Ovary (tissue), 10 donors: Measurements from ENCODE around the gene PTGES2. TPM values are rescaled to one million over a fixed set of nuclear protein-coding genes. Genes with fewer than 3 reads are reported as not detected.

ENCODE experiments used
- DNase-seq, 5 donors: peaks; one replicate each; pipeline ENCODE4 v3.0.0-alpha.2; 2019 to 2020
- H3K27ac ChIP-seq, 2 donors: fragments of 200-600 bp; one replicate each; pipeline versions ENCODE4 v1.5.1 to v1.8.0; 2019 to 2022
- H3K27me3 ChIP-seq: fragments of 200-600 bp; one replicate; pipeline ENCODE4 v1.8.0; 2022
- H3K36me3 ChIP-seq: fragments of 200-600 bp; sonication (generic); one replicate; pipeline ENCODE4 v1.5.1; 2019
- H3K4me1 ChIP-seq: one replicate; pipeline ENCODE4 v1.8.1; 2013; ENCODE audit warnings: mild to moderate bottlenecking, moderate library complexity; ENCODE audit not compliant: insufficient read depth
- H3K4me3 ChIP-seq: fragments of 200-600 bp; sonication (generic); one replicate; pipeline ENCODE4 v1.5.1; 2017
- H3K9me3 ChIP-seq, 2 donors: fragments of 200-600 bp in 1 of 2; sonication (generic) in 1 of 2; one replicate each; pipeline versions ENCODE4 v1.5.1 to v1.8.1; 2013 to 2019; ENCODE audit warnings: mild to moderate bottlenecking in 1 of 2, moderate library complexity in 1 of 2
- CTCF ChIP-seq, 3 donors: fragments of 450-650 bp in 2 of 3; fragments of 200-600 bp in 1 of 3; IDR thresholded peaks; one replicate each; pipeline versions ENCODE4 v1.5.1 to v1.8.0; 2016 to 2022; ENCODE audit warnings: antibody characterized with exemption in 3 of 3, mild to moderate bottlenecking in 1 of 3
- EP300 ChIP-seq: sonication (generic); formaldehyde crosslinking; IDR thresholded peaks from one replicate; pipeline ENCODE4 v1.6.1; 2017; ENCODE audit warnings: antibody characterized with exemption
- POLR2A ChIP-seq: fragments of 450-650 bp; IDR thresholded peaks from one replicate; pipeline ENCODE4 v1.6.1; 2017; ENCODE audit warnings: antibody characterized with exemption, mild to moderate bottlenecking, moderate library complexity
- WGBS, 3 donors: extraction: QIAGEN DNeasy Blood & Tissue Kit in 1 of 3; methylation state at CpG; one replicate each; pipeline versions ENCODE4 v1.1.5 to v1.1.7; 2013 to 2017; 5-methylcytosine and 5-hydroxymethylcytosine counted together
- intact Hi-C, 4 donors: fragments of 100-400 bp; cut with DNase I; formaldehyde crosslinking; loops; one replicate each; pipeline versions ENCODE4 v1.11.0 to v1.15.1; 2022 to 2023
- long read RNA-seq, 3 donors: library from polyadenylated mRNA in 2 of 3; unstranded in 2 of 3; transcript quantifications; one replicate each; pipeline ENCODE4 v2.0.0 and lab custom pipeline, GENCODE V29; 2021 to 2026
- polyA plus RNA-seq, 2 donors: library from polyadenylated mRNA; stranded (reverse); fragments of 200-250 nt in 1 of 2; fragments of 350-450 nt in 1 of 2; fragmentation: Illumina TruSeq in 1 of 2; extraction: RNeasy Lipid Tissue Mini Kit (QIAGEN cat#74804) in 1 of 2; gene quantifications; one replicate each; pipeline ENCODE4 v1.2.3, GENCODE V29; 2013 to 2014
- total RNA-seq, 7 donors: library from RNA; depleted of rRNA in 2 of 7; stranded (reverse); fragments of >200 nt in 2 of 7; fragmentation: NEBNext Ultra II Directional in 3 of 7; extraction: Animal tissue kit (Norgen Biotek cat#: 25700) in 3 of 7; gene quantifications; one replicate each; pipeline versions ENCODE4 v1.1.0 to v1.2.4, GENCODE V29; 2016 to 2023
- donor health status: DM: no; HTN: no; CAD: no; lungs with moderate emphysema.
- donor health status: DM: no; HTN: no; CAD: no.
- donor health status: Bipolar disorder and iron deficiency.
- donor health status: DM: yes; HTN: yes; CAD: no.
- donor health status: DM: no; HTN: no; CAD: no.
- donor health status: DM: yes; HTN: yes; CAD: no.

The PTGES2 gene
- total RNA-seq (10 to 100 TPM; 33.7 to 69.5 (median 61.3) TPM), polyA plus RNA-seq (10 to 100 TPM; 19.6 to 33.8 TPM)
- long read RNA-seq, donor 1, transcript PTGES2-202 (7 exons, 2,331 nt) = major isoform, 10 of 28 reads
- long read RNA-seq, donor 1, partial matches to known transcripts = 5 of 28 reads
- long read RNA-seq, donor 1, other reads (novel, unspliced or antisense) = 12 of 28 reads
- long read RNA-seq, donor 2, transcript PTGES2-202 (7 exons, 2,331 nt) = major isoform, 22 of 22 reads
- long read RNA-seq, donor 2, partial matches to known transcripts = 0 of 22 reads
- long read RNA-seq, donor 2, other reads (novel, unspliced or antisense) = 0 of 22 reads
- long read RNA-seq, donor 3, transcript PTGES2-202 (7 exons, 2,331 nt) = major isoform, 146 of 201 reads
- long read RNA-seq, donor 3, partial matches to known transcripts = 11 of 201 reads
- long read RNA-seq, donor 3, other reads (novel, unspliced or antisense) = 41 of 201 reads

DNA sequence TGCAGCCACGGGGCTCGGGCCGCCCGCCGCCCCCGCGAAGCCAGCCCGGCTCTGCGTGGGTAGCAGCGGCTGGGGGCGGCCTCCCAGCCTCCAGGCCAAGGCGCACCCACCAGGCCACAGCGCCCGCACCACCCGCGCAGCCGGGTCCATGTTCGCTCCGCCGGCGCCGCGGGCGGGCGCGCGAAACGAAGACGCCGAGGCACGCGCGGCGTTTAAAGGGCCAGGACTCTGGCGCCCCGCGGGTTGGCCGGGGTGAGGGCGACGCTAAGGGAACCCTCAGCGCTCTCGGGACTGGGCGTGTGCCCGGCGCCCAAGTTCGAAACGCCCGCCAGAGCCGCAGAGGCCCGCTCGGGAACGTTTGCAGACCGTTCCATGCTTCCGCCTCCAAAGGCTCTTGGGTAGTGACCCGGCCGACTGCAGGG is at the start of gene PTGES2:
PTGES2 (minus strand) TSS at position 162 of the 422 bp plus-strand sequence; CDS start at position 150, 12 bp downstream.
- TF ChIP-seq POLR2A = peak; percentile 14
- TF ChIP-seq CTCF (IDR thresholded peaks at IDR 0.05) = no peak
- peak; percentile 75 to 90 (median 79) for DNase-seq
- Histone ChIP-seq H3K9me3 (no peaks in the 10 kb centered on the region), H3K36me3 (no peaks in the 10 kb centered on the region), H3K4me3 (peak within 1 kb of the TSS; percentile 86), H3K4me1 (peaks cover 9% of the 10 kb centered on the region), H3K27ac (peak within 1 kb of the TSS; percentile 84 to 96), H3K27me3 (no peaks in the 10 kb centered on the region)
- WGBS, 3 donors = 0 to 1% (median 0%) methylated on average over 2 to 56 of the region's 56 CpGs
- intact Hi-C loops = no loop called here

- peak in 2 of 5 donors; percentile 56 to 59 for DNase-seq
- H3K4me3 ChIP-seq = no peak overlapping the region
- H3K4me1 ChIP-seq = peaks cover 2% of the 10 kb centered on the region
- peak overlapping the region in 1 of 2 donors; percentile 57 for H3K27ac ChIP-seq
- no peaks in the 10 kb centered on the region for H3K27me3 ChIP-seq
- no peaks in the 10 kb centered on the region for H3K36me3 ChIP-seq
- no peaks in the 10 kb centered on the region for H3K9me3 ChIP-seq
- WGBS, 3 donors = 64 to 71% (median 68%) methylated on average over 2 of the region's 2 CpGs
- no peak for TF ChIP-seq EP300
- TF ChIP-seq CTCF (IDR thresholded peaks at IDR 0.05) = no peak
- no peak for TF ChIP-seq POLR2A
- intact Hi-C loops = no loop called here
These were observed 48.2 kb upstream of the PTGES2 start for GRCh38 chr9:128175726-128176125.

- no peak for TF ChIP-seq POLR2A
- TF ChIP-seq EP300 = no peak
- TF ChIP-seq CTCF (IDR thresholded peaks at IDR 0.05) = no peak
- intact Hi-C loops = no loop called here
- no peak overlapping the region for H3K4me3 ChIP-seq
- no peaks in the 10 kb centered on the region for H3K9me3 ChIP-seq
- peak overlapping the region in 1 of 2 donors; percentile 70 for H3K27ac ChIP-seq
- no peaks in the 10 kb centered on the region for H3K27me3 ChIP-seq
- DNase-seq = no peak
- H3K4me1 ChIP-seq = peaks cover 2% of the 10 kb centered on the region
- H3K36me3 ChIP-seq = no peaks in the 10 kb centered on the region
- 19 to 39% (median 20%) methylated on average over 8 of the region's 8 CpGs for WGBS, 3 donors
These were observed 47.6 kb upstream of the PTGES2 start for GRCh38 chr9:128175102-128175563.

GRCh38 chr9:128174062-128174461 is 46.5 kb upstream of the PTGES2 start:
- Histone ChIP-seq H3K27me3 (no peaks in the 10 kb centered on the region), H3K36me3 (no peaks in the 10 kb centered on the region)
- WGBS, 3 donors = 83 to 98% (median 91%) methylated on average over 4 of the region's 4 CpGs

More at GRCh38 chr9:128174062-128174461, 46.5 kb upstream of the PTGES2 start:
- Histone ChIP-seq H3K4me1 (peaks cover 2% of the 10 kb centered on the region), H3K27ac (no peak overlapping the region), H3K9me3 (no peaks in the 10 kb centered on the region), H3K4me3 (no peak overlapping the region)
- TF ChIP-seq CTCF (IDR thresholded peaks at IDR 0.05) (no peak), EP300 (no peak)
- intact Hi-C loops = no loop called here
- DNase-seq = no peak
